HL-60 (cell line): ENCODE data around the gene UBL3.

ENCODE experiments used
- DNase-seq, 2 experiments: peaks; one replicate each; pipeline ENCODE4 v3.0.0-alpha.2; 2010 to 2020; ENCODE audit warnings: low read depth in 1 of 2, low spot score in 1 of 2
- H3K27ac ChIP-seq: fragments of 250-450 bp; sonication (Bioruptor Pico); replicated peaks from 2 replicates; pipeline ENCODE4 v1.5.1; 2020; ENCODE audit warnings: mild to moderate bottlenecking, moderate library complexity
- H3K27me3 ChIP-seq: fragments of 250-450 bp; sonication (Bioruptor Pico); 2 replicates; pipeline ENCODE4 v1.5.1; 2021; ENCODE audit warnings: mild to moderate bottlenecking, moderate library complexity; ENCODE audit not compliant: insufficient read depth, poor library complexity, severe bottlenecking
- H3K4me3 ChIP-seq: replicated peaks from 2 replicates; pipeline ENCODE4 v1.5.1; 2011; ENCODE audit warnings: mild to moderate bottlenecking, control low read depth, low read length; ENCODE audit not compliant: insufficient read depth
- GABPA ChIP-seq: IDR thresholded peaks from 2 replicates; pipeline ENCODE4 v1.6.1; 2012; ENCODE audit warnings: low read depth
- POLR2AphosphoS5 ChIP-seq: IDR thresholded peaks from 2 replicates; pipeline ENCODE4 v1.6.1; 2012; ENCODE audit warnings: low read depth
- REST ChIP-seq: IDR thresholded peaks from 2 replicates; pipeline ENCODE4 v1.6.1; 2012; ENCODE audit warnings: low read depth; ENCODE audit not compliant: insufficient replicate concordance
- SPI1 ChIP-seq: IDR thresholded peaks from 2 replicates; pipeline ENCODE4 v1.6.1; 2012; ENCODE audit warnings: low read depth, mild to moderate bottlenecking, borderline replicate concordance
- TF ChIP-seq, protein P1 (sequence below): IDR thresholded peaks from one replicate; pipeline ENCODE4 v1.5.1; 2011; ENCODE audit warnings: low read length, control low read depth, inconsistent platforms; ENCODE audit not compliant: insufficient read depth

UBL3 gene

DNA sequence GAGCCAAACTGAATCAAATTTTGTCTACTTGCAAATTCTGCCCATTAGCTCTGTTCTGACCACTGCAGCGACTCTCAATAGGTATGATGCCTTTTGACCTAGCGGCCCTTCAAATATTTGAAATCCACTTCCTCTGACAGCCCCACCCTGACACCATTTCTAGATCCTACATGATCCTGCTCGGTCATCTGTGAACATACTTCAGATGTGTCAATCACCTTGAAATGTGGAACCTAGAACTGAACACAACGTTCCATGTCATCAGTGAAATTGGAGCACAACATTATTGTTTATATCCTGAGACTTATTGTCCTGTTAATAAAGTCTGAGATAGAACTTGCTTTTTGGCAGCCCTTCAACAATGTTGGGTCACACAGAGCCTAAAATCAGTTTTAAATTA, 98.2 kb downstream of the UBL3 start:
- no peak overlapping the region for H3K27ac ChIP-seq
- TF ChIP-seq REST (no peak), SPI1 (no peak), POLR2AphosphoS5 (no peak), GABPA (no peak)
- TF ChIP-seq, protein P1, sequence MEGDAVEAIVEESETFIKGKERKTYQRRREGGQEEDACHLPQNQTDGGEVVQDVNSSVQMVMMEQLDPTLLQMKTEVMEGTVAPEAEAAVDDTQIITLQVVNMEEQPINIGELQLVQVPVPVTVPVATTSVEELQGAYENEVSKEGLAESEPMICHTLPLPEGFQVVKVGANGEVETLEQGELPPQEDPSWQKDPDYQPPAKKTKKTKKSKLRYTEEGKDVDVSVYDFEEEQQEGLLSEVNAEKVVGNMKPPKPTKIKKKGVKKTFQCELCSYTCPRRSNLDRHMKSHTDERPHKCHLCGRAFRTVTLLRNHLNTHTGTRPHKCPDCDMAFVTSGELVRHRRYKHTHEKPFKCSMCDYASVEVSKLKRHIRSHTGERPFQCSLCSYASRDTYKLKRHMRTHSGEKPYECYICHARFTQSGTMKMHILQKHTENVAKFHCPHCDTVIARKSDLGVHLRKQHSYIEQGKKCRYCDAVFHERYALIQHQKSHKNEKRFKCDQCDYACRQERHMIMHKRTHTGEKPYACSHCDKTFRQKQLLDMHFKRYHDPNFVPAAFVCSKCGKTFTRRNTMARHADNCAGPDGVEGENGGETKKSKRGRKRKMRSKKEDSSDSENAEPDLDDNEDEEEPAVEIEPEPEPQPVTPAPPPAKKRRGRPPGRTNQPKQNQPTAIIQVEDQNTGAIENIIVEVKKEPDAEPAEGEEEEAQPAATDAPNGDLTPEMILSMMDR: no peak

DNA sequence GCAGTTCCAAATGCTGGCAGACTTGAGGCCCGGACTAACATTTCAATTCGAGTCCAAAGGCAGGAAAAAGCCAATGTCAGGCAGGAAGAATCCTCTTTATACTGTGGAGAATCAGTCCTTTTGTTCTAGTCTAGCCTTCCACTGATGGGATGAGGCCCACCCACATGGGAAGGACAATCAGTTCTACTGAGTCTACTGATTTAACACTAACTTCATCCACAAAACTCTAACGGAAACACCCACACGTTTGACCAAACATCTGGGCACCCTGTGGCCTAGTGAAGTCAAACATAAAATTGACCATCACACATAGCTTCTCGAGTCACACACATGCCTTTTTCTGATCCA, 100.3 kb downstream of the UBL3 start:
- TF ChIP-seq SPI1 (no peak), POLR2AphosphoS5 (no peak), REST (no peak), GABPA (no peak)
- TF ChIP-seq, protein P1: no peak

More for the DNA sequence above, 98.2 kb downstream of the UBL3 start:
- H3K27me3 ChIP-seq: no peaks in the 10 kb centered on the region
- DNase-seq: no peak
- H3K4me3 ChIP-seq: no peak overlapping the region

DNA sequence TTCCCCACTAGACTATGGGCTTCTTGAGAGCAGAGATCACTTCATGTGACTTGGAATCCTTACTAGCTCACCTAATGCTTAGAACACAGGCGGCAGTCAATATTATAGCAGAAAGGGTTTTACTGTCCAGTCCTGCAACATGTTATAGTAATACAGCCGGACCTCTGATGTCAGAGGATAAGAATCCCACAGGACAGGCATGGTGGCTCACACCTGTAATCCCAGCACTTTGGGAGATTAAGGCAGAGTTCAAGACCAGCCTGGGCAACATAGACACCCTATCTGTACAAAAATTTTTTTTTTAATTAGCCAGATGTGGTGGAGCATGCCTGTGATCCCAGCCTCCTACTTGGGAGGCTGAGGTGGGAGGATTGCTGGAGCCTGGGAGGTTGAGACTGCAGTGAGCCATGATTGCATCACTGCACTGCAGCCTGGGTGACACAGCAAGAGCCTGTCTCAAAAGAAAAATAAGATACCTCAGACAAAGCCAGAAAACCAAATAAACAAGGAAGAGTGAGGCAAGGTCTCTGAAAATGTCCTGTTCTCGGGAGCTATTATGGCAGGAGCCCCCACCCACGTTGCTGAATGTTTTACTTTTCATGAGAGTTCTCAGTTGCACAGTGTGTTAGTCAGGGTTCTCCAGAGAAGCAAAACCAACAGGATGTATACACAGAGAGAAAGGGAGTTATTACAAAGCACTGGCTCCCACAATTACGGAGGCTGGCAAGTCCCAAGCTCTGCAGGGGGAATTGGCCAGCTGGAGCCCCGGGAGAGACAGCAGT, 100.8 kb downstream of the UBL3 start:
- Histone ChIP-seq H3K4me3 (no peak overlapping the region), H3K27ac (no peak overlapping the region), H3K27me3 (no peaks in the 10 kb centered on the region)
- TF ChIP-seq REST (no peak), POLR2AphosphoS5 (no peak), GABPA (no peak), SPI1 (no peak)
- TF ChIP-seq, protein P1: no peak
- DNase-seq: no peak

More for the DNA sequence above, 100.3 kb downstream of the UBL3 start:
- DNase-seq: no peak
- Histone ChIP-seq H3K4me3 (no peak overlapping the region), H3K27me3 (no peaks in the 10 kb centered on the region), H3K27ac (no peak overlapping the region)
